HepG2 (cell line): ENCODE measurements around the gene TLR4.

Experiments
- NBN ChIP-seq: fragments of 450-650 bp; conservative IDR thresholded peaks from 2 replicates; pipeline ENCODE4 v1.6.1; 2017
- PTBP1 ChIP-seq: fragments of 200-400 bp; formaldehyde crosslinking; IDR thresholded peaks from 2 replicates; pipeline ENCODE4 v1.6.1; 2018; ENCODE audit warnings: low read length, low read depth; ENCODE audit not compliant: poor library complexity, severe bottlenecking
- SMC3 ChIP-seq: IDR thresholded peaks from 2 replicates; pipeline ENCODE4 v1.6.1; 2011; ENCODE audit warnings: low read length, improper control_type of control experiment
- SPEN ChIP-seq: sonication (generic); formaldehyde crosslinking; IDR thresholded peaks from 2 replicates; pipeline ENCODE4 v1.5.1; 2020; ENCODE audit warnings: low read depth, mild to moderate bottlenecking, missing genetic modification reagents
- TF ChIP-seq, protein P1 (sequence below): sonication (generic); formaldehyde crosslinking; IDR thresholded peaks from 2 replicates; pipeline ENCODE4 v1.5.0; 2020; ENCODE audit warnings: mild to moderate bottlenecking, missing genetic modification reagents, moderate library complexity

DNA sequence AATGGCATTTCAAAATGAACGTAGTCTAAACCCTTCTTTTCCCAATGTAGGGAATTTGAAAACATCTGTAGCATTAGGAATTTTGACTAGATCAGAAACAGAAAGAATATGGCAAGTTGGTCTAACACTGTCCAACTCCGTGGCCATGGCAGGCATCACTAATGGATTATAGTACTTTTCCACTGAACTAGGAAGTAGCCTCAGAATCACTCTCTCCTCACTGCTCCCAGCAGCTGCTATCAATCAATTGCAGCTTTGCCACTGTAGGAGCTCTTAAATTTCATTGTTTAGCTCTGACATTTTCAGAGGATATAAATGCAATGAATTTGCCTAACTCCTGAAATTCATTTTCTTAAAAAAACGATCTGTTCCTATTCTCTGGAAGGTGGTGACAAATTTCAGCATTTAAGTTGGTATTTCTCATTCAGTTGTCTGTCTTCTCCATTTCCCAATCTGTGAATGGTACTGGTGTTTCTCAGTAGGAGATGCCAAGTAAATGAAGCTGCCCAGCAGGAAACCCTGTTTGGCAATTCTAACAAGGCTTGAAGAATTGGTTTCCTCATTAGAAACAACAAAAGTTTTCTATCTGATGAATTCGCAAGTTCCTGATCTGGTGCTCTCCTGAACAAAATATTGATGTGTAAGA, 64.7 kb downstream of the TLR4 start:
- TF ChIP-seq, protein P1, sequence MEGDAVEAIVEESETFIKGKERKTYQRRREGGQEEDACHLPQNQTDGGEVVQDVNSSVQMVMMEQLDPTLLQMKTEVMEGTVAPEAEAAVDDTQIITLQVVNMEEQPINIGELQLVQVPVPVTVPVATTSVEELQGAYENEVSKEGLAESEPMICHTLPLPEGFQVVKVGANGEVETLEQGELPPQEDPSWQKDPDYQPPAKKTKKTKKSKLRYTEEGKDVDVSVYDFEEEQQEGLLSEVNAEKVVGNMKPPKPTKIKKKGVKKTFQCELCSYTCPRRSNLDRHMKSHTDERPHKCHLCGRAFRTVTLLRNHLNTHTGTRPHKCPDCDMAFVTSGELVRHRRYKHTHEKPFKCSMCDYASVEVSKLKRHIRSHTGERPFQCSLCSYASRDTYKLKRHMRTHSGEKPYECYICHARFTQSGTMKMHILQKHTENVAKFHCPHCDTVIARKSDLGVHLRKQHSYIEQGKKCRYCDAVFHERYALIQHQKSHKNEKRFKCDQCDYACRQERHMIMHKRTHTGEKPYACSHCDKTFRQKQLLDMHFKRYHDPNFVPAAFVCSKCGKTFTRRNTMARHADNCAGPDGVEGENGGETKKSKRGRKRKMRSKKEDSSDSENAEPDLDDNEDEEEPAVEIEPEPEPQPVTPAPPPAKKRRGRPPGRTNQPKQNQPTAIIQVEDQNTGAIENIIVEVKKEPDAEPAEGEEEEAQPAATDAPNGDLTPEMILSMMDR (CRISPR knock-in tag): no peak
- TF ChIP-seq SPEN (CRISPR knock-in tag) (no peak), PTBP1 (no peak), SMC3 (no peak), NBN (no peak)
